Suprapubic skin (tissue), 4 donors: Measurements from ENCODE around the gene SLF1.

Experiments used
- POLR2A ChIP-seq, 2 donors: fragments of 450-650 bp; IDR thresholded peaks; one replicate each; pipeline ENCODE4 v1.6.1; 2017; ENCODE audit warnings: antibody characterized with exemption in 2 of 2, mild to moderate bottlenecking in 2 of 2, moderate library complexity in 2 of 2
- POLR2AphosphoS5 ChIP-seq, 3 donors: sonication (generic); formaldehyde crosslinking; IDR thresholded peaks; one replicate each; pipeline ENCODE4 v1.6.1; 2017; ENCODE audit warnings: antibody characterized with exemption in 3 of 3
- TF ChIP-seq, protein P1 (sequence below), 2 donors: fragments of 200-600 bp in 1 of 2; fragments of 450-650 bp in 1 of 2; sonication (generic) in 1 of 2; IDR thresholded peaks; one replicate each; pipeline ENCODE4 v1.5.1; 2016 to 2019; ENCODE audit warnings: antibody characterized with exemption in 2 of 2, mild to moderate bottlenecking in 1 of 2, moderate library complexity in 1 of 2

DNA sequence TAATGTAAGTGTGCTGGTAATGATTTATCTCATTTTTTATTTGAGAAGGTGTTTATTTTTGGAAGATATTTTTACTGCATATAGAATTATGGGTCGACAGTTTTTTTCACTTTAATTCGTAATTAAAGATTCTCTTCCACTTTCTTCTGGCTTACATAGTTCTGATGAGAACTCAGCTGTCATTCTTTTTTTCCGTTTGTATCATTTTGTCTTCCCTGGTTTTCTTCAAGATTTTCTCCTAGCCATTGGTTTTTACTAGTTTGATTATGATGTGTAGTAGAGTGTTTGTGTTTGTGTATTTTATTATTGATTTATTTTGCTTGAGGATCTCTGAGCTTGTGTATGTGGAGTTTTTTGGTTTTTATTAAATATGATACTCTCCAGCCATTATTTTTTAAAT is 21.7 kb downstream of the SLF1 start:
- TF ChIP-seq, protein P1, sequence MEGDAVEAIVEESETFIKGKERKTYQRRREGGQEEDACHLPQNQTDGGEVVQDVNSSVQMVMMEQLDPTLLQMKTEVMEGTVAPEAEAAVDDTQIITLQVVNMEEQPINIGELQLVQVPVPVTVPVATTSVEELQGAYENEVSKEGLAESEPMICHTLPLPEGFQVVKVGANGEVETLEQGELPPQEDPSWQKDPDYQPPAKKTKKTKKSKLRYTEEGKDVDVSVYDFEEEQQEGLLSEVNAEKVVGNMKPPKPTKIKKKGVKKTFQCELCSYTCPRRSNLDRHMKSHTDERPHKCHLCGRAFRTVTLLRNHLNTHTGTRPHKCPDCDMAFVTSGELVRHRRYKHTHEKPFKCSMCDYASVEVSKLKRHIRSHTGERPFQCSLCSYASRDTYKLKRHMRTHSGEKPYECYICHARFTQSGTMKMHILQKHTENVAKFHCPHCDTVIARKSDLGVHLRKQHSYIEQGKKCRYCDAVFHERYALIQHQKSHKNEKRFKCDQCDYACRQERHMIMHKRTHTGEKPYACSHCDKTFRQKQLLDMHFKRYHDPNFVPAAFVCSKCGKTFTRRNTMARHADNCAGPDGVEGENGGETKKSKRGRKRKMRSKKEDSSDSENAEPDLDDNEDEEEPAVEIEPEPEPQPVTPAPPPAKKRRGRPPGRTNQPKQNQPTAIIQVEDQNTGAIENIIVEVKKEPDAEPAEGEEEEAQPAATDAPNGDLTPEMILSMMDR (IDR thresholded peaks at IDR 0.05) = no peak
- no peak for TF ChIP-seq POLR2A (IDR thresholded peaks at IDR 0.05)
- TF ChIP-seq POLR2AphosphoS5 (IDR thresholded peaks at IDR 0.05) = no peak
